AG09319 (cell line): ENCODE data around the gene RPP14.

Source experiments
- DNase-seq: peaks from one replicate; pipeline ENCODE4 v3.0.0-alpha.2; 2010; ENCODE audit warnings: low read depth; ENCODE audit errors: extremely low read depth
- CTCF ChIP-seq: IDR thresholded peaks from 2 replicates; pipeline ENCODE4 v1.5.1; 2011; ENCODE audit warnings: low read depth, mild to moderate bottlenecking, inconsistent platforms, low read length, moderate library complexity

Gene RPP14

GRCh38 chr3:58361866-58362265, 55.8 kb downstream of the RPP14 start:
- no peak for TF ChIP-seq CTCF
- no peak for DNase-seq

- DNase-seq, result no peak
- no peak for TF ChIP-seq CTCF
Measured at GRCh38 chr3:58366699-58367098, 60.7 kb downstream of the RPP14 start.

GRCh38 chr3:58369038-58369437, 63.0 kb downstream of the RPP14 start:
- no peak for DNase-seq
- no peak for TF ChIP-seq CTCF
